ENCODE data around the gene USP6NL. TPM values are rescaled to one million over a fixed set of nuclear protein-coding genes. Genes with fewer than 3 reads are reported as not detected.
"Not testable (repeated sequence)": the region's sequence is repeated elsewhere in the genome, so short reads cannot be mapped to it uniquely, and the experiment has no call there.

USP6NL gene
- total RNA-seq, 2 donors from 2014 or later: 13.5 to 19.3 TPM

DNA sequence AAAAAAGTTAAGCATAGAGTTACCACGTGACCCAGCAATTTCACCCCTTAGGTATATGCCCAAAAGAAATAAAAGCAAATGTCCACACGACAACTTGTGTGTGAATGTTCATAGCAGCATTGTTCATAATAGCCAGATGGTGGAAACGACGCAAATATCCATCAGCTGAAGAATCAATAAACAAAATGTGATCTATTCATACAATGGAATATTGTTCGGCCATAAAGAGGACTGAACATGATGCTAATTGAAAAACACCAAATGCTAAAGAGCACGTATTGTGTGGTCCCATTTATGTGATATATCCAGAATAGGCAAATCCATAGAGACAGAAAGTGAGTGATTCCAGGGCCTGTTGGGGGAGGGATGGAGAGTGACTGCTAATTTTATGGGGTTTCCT is 18.3 kb upstream of the USP6NL start:
- no peaks in the 10 kb centered on the region for H3K36me3 ChIP-seq
- H3K9ac ChIP-seq (ENCODE audit: low read depth in 2 of 2, low read length in 2 of 2): no peak overlapping the region
- no peaks in the 10 kb centered on the region for H3K9me3 ChIP-seq
- no peak overlapping the region for H3K4me3 ChIP-seq
- no peak for DNase-seq
- H3K27me3 ChIP-seq: no peaks in the 10 kb centered on the region
- intact Hi-C loops (cut with DNase I): no loop called here
- TF ChIP-seq, protein P1, sequence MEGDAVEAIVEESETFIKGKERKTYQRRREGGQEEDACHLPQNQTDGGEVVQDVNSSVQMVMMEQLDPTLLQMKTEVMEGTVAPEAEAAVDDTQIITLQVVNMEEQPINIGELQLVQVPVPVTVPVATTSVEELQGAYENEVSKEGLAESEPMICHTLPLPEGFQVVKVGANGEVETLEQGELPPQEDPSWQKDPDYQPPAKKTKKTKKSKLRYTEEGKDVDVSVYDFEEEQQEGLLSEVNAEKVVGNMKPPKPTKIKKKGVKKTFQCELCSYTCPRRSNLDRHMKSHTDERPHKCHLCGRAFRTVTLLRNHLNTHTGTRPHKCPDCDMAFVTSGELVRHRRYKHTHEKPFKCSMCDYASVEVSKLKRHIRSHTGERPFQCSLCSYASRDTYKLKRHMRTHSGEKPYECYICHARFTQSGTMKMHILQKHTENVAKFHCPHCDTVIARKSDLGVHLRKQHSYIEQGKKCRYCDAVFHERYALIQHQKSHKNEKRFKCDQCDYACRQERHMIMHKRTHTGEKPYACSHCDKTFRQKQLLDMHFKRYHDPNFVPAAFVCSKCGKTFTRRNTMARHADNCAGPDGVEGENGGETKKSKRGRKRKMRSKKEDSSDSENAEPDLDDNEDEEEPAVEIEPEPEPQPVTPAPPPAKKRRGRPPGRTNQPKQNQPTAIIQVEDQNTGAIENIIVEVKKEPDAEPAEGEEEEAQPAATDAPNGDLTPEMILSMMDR (IDR thresholded peaks at IDR 0.05): no peak
- H3K4me1 ChIP-seq: no peaks in the 10 kb centered on the region
- H3K27ac ChIP-seq: no peak overlapping the region

DNA sequence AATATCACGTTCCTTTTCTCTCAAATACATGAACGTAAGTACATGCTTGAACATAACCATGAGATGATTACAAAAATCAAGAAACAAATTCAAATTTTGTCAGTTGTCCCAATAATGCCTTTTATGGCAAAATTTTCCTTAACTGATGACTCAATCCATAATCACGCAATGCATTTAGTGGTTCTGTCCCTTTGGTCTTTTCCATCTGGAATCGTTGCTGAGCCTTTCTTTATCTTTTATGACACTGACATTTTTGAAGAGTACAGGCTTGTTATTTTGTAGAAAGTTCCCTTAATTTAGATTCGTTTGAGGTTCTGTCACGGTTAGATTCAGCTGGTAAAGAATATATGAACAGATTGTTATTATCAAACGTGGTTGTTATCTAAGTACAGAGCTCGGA is 16.5 kb upstream of the USP6NL start:
- H3K9ac ChIP-seq (ENCODE audit: low read depth in 2 of 2, low read length in 2 of 2); H3K27me3 ChIP-seq; H3K36me3 ChIP-seq; H3K27ac ChIP-seq; H3K9me3 ChIP-seq; intact Hi-C loops (cut with DNase I); DNase-seq; H3K4me3 ChIP-seq; H3K4me1 ChIP-seq: not testable (repeated sequence)

DNA sequence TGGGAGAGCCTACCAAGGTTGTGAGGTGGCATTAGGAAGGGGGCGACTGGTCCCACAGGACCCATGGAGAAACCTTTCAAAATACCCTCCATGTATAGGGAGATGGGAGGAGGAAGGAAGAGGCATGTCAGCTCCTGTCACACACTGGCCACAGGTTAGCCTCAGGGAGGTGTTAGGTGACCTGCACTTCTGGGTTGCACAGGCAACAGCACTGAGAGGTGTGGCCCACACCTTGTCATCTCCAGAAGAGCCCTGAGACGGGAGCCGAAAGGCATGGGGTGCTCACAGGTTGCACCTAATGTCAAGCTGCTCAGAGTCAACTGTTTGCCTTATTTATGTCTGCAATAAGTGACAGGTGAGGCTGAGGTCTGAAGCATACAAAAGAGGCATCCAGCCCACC is 14.6 kb upstream of the USP6NL start:
- no peak overlapping the region for H3K4me3 ChIP-seq
- no peaks in the 10 kb centered on the region for H3K9me3 ChIP-seq
- no peak overlapping the region for H3K27ac ChIP-seq
- H3K27me3 ChIP-seq: no peaks in the 10 kb centered on the region
- intact Hi-C loops (cut with DNase I): no loop called here
- TF ChIP-seq, protein P1 (IDR thresholded peaks at IDR 0.05): no peak
- no peaks in the 10 kb centered on the region for H3K4me1 ChIP-seq
- no peak for DNase-seq
- no peaks in the 10 kb centered on the region for H3K36me3 ChIP-seq
- no peak overlapping the region for H3K9ac ChIP-seq (ENCODE audit: low read depth in 2 of 2, low read length in 2 of 2)

DNA sequence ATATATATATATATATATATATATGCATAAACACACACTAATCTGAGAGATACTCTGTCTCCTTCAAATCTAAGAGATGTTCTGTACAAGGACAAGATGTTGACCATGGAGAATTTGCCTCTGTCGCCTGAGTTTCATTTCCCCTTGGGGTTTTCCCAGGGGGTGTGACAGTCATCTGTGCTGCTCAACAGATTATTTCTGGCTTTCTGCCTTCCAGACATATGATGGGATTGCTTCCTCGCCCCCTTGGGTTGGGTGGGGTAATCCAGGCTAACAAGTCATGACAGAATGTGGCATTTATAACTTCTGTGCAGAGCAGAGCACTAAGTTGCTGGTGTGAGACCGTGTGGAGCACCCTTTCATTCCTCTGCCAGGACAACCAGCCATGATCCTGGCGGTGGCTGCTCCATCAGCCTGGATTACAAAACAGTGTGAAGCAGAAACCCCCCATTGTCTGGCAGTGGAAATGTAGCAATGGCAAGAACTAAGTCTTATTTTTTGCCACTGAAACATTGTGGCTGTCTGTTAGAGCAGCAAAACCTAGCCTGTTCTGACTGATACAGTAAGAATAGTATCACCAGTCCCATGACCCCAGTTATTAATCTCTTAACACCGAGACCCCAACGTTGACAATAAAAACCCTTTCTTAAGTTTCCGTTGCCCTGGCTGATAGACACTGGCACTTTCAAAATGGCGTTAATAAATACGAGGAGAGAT is 13.7 kb upstream of the USP6NL start:
- H3K4me1 ChIP-seq: no peaks in the 10 kb centered on the region
- H3K4me3 ChIP-seq: no peak overlapping the region
- DNase-seq: no peak
- no peaks in the 10 kb centered on the region for H3K27me3 ChIP-seq
- H3K9ac ChIP-seq (ENCODE audit: low read depth in 2 of 2, low read length in 2 of 2): no peak overlapping the region
- TF ChIP-seq, protein P1 (IDR thresholded peaks at IDR 0.05): no peak
- H3K36me3 ChIP-seq: no peaks in the 10 kb centered on the region
- intact Hi-C loops (cut with DNase I): no loop called here
- H3K27ac ChIP-seq: no peak overlapping the region
- no peaks in the 10 kb centered on the region for H3K9me3 ChIP-seq

DNA sequence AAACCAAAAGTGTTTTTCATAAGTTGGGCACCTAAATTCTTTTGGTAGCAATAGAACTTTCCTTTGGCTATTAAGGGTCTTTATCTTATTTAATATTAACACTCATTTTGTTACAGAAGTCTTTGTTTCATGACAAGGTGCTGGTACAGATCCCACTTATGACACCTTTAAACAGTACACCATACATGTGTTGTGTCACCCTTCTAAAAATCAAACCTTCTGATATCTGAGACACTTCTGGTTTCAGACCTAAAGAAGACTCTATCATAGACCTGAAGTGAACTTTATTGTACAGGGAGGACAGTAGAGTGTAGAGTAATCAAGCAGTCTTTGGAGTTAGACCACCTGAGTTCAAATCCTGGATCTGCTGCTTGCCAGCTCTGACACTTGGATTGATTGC is 5.8 kb upstream of the USP6NL start:
- Histone ChIP-seq H3K9ac (ENCODE audit: low read depth in 2 of 2, low read length in 2 of 2) (no peak overlapping the region), H3K9me3 (no peaks in the 10 kb centered on the region), H3K27ac (no peak overlapping the region), H3K4me3 (no peak overlapping the region), H3K36me3 (no peaks in the 10 kb centered on the region), H3K4me1 (no peaks in the 10 kb centered on the region), H3K27me3 (no peaks in the 10 kb centered on the region)
- intact Hi-C loops (cut with DNase I): no loop called here
- no peak for DNase-seq
- TF ChIP-seq, protein P1 (IDR thresholded peaks at IDR 0.05): no peak

DNA sequence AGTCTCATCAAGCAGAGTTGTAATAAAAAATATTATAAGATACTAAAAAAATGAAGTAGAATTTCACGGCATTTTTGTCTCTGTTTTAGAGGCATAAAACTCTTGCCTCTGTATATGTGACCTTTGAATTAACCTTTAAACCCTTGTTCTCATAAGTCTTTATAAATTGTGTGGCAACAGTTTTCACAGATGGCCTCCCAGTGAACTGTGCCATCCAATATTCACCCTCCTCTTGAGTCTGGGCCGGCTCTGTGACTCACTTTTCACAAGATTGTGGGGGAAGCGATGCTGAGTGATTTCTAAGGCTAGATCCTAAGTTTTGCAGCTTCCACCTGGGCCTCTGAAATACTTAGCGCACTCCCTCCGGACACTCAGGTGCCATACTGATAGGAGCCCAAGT is 4.6 kb upstream of the USP6NL start:
- H3K4me1 ChIP-seq: no peaks in the 10 kb centered on the region
- H3K9ac ChIP-seq (ENCODE audit: low read depth in 2 of 2, low read length in 2 of 2): no peak overlapping the region
- TF ChIP-seq, protein P1 (IDR thresholded peaks at IDR 0.05): no peak
- intact Hi-C loops (cut with DNase I): no loop called here
- no peak overlapping the region for H3K27ac ChIP-seq
- no peaks in the 10 kb centered on the region for H3K27me3 ChIP-seq
- H3K36me3 ChIP-seq: no peaks in the 10 kb centered on the region
- DNase-seq: no peak
- H3K4me3 ChIP-seq: no peak overlapping the region
- H3K9me3 ChIP-seq: no peaks in the 10 kb centered on the region

All from colonic mucosa (tissue), 4 donors.